GF-D8 (cell line): ENCODE results near the gene CDC42SE1.

Experiments used
- DNase-seq: peaks from one replicate; lab custom pipeline; 2025; lab: John Stamatoyannopoulos, UW

Gene CDC42SE1

GRCh38 chr1:151051356-151052009 is 7.9 kb downstream of the CDC42SE1 start:
- no peak for DNase-seq

- DNase-seq: no peak
These were observed 9.3 kb downstream of the CDC42SE1 start for GRCh38 chr1:151050051-151050688.

- DNase-seq: no peak
These were observed 10.0 kb downstream of the CDC42SE1 start for GRCh38 chr1:151049458-151049857.

GRCh38 chr1:151048645-151049032 is 10.8 kb downstream of the CDC42SE1 start:
- no peak for DNase-seq

GRCh38 chr1:151047925-151048644 is 11.3 kb downstream of the CDC42SE1 start:
- no peak for DNase-seq

GRCh38 chr1:151047591-151047924 is 11.9 kb downstream of the CDC42SE1 start, which contains the start of gene C1orf56:
C1orf56 (plus strand) TSS chr1:151047751; CDS start chr1:151047848, 97 bp downstream.
- DNase-seq: no peak

GRCh38 chr1:151043163-151043562 is 16.3 kb downstream of the CDC42SE1 start:
- DNase-seq: no peak

GRCh38 chr1:151039521-151039920 is 19.9 kb downstream of the CDC42SE1 start:
- DNase-seq: no peak

GRCh38 chr1:151037032-151037431 is 22.4 kb downstream of the CDC42SE1 start:
- no peak for DNase-seq

GRCh38 chr1:151036356-151036755 is 23.1 kb downstream of the CDC42SE1 start, which contains the start of gene BNIPL:
BNIPL (plus strand) TSS chr1:151036586; CDS start chr1:151036726, 140 bp downstream.
- no peak for DNase-seq

- no peak for DNase-seq
These were observed 24.3 kb downstream of the CDC42SE1 start for GRCh38 chr1:151035167-151035566.

GRCh38 chr1:151032164-151032563 is 27.3 kb downstream of the CDC42SE1 start:
- no peak for DNase-seq

- DNase-seq: no peak
These were observed 33.0 kb downstream of the CDC42SE1 start for GRCh38 chr1:151026460-151026859.

- peak; percentile 45 for DNase-seq
These were observed 34.8 kb downstream of the CDC42SE1 start for GRCh38 chr1:151024540-151025146.

- DNase-seq: peak; percentile 22
These were observed 45.9 kb downstream of the CDC42SE1 start for GRCh38 chr1:151013518-151013917.

- DNase-seq: no peak
These were observed 46.5 kb downstream of the CDC42SE1 start for GRCh38 chr1:151012684-151013471.

- no peak for DNase-seq
These were observed 48.1 kb downstream of the CDC42SE1 start for GRCh38 chr1:151011154-151011850.

- DNase-seq: no peak
These were observed 49.1 kb downstream of the CDC42SE1 start for GRCh38 chr1:151010346-151010726.

- DNase-seq: no peak
These were observed 49.6 kb downstream of the CDC42SE1 start for GRCh38 chr1:151009674-151010345.

- no peak for DNase-seq
These were observed 50.2 kb downstream of the CDC42SE1 start for GRCh38 chr1:151009206-151009587.
